Activated CD8-positive, alpha-beta memory T cell treated with anti-CD3 and anti-CD28 coated beads, Interleukin-2, amount 50 U/mL, for 24 hours (primary cell): ENCODE measurements around the gene MYO5B.

Experiments used
- DNase-seq: peaks from one replicate; pipeline ENCODE4 v3.0.0-alpha.2; 2020; ENCODE audit errors: extremely low read depth

Gene MYO5B

DNA sequence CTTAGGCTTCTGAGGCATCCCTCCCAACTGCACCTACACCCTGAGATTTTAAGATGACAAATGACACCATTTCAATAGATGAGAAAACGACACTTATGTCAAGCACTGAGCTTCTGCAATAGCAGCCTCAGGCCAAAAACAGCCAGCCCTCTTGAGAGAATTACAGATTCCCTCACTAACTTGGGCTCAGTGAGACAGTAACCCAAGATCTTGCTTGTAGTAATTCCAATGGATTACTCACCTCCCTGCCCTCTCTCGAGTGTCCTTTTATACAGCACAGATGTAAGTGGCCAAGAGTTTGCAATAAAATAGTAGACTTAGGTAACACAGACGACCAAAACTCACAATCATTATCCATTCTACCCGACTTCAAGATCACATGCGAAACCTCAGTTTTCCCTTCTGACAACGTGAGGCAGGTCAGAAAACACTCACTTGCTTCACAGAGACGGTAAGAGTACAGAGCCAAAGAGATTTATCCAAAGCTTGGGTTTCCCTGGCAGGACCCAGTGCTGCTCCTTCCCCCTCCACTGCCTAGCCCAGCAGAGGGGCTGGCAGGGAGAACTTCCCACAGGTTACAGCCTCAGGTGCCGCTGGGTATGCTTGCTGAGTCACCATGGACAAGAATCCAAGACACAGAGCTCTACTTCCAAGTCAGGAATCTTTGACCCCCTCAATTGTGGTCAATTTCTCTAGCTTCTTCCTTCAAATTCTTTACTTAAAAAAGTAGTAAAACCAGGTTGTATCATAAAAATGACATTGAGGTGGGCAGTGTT, 181.4 kb downstream of the MYO5B start:
- DNase-seq, result no peak

DNA sequence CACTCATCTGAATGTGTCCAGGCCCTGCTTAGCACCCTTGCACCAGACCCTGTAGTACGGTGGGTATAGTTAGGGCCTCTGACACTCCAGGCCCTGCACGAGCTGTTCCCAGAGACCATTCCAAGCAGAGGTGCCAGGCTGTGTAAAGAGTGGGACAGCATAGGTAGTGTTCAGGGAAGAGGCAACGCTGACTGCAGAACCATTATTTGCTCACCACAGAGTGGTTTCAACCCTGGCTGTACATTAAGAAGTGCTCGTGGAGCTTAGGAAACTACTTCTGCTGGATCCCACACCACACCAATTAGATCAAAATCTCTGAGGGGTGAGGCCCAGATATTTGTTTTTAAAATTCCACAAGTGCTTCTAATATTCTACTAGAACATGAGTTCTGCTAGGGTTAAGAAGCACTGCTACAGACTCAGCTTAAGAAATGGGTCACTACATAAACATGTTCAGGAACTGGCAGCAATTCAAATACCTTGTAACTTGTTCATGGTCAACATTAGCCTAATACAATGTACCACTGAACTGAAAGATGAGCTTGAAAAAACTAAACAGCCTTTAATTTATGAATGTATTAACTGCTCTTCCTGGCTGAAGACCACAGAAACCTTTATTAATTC, 183.0 kb downstream of the MYO5B start:
- DNase-seq, result no peak

GRCh38 chr18:50009773-50010335, 185.1 kb downstream of the MYO5B start:
- no peak for DNase-seq

- no peak for DNase-seq
These were observed 186.6 kb downstream of the MYO5B start for GRCh38 chr18:50008306-50008705.

DNA sequence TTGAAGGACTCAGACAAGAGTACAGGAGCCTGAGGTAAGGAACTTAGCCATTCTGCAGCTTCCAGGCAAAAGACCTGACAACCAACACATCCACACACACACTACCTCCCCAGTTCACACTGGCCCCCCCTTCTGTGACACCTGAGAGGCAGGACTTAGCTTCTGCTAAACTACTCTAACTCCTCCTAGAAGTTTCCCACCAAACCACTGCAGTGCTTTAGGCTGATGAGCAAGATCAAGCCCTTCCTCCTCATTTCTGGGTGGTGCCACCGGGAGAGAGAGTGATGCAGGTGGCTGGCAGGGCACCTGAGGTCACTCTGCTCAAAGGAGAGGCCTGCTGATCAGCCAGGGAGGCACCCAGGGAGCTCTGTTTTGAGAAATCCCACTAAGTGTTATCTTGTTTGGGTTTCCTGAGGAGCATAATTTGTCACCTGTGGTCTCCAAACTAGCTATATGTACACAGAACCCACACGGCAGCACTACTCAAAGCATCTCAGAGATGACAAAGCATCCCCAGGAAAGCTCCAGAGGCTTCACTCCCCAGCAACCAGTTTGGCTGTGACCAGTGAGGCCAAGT, 188.4 kb downstream of the MYO5B start:
- DNase-seq, result no peak

GRCh38 chr18:50004013-50004412, 190.9 kb downstream of the MYO5B start:
- no peak for DNase-seq

DNA sequence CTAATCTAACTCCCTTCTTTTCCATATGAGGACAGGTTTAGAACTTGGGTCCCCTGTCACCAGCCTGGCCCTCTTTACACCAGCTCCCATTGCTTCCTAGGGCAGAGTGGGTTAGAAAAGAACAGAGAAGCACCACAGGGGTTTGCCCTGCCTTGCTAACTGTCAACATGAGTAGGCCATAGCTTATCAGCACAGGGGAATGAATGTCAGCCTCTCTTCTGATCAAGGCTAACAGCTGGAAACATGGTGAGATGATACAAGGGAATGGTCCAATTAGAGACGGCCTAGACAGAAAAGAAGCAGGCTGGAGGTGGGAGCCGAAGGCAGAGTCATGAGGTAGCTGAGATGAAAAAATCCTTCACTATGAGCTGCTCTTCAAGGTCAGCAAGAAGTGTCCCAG, 192.2 kb downstream of the MYO5B start:
- DNase-seq, result no peak

GRCh38 chr18:50000227-50000626, 194.7 kb downstream of the MYO5B start:
- no peak for DNase-seq

GRCh38 chr18:49999128-49999527, 195.8 kb downstream of the MYO5B start:
- no peak for DNase-seq

GRCh38 chr18:49997558-49997957, 197.4 kb downstream of the MYO5B start:
- no peak for DNase-seq

- DNase-seq, result no peak
These were observed 200.5 kb downstream of the MYO5B start for GRCh38 chr18:49994410-49994809.

DNA sequence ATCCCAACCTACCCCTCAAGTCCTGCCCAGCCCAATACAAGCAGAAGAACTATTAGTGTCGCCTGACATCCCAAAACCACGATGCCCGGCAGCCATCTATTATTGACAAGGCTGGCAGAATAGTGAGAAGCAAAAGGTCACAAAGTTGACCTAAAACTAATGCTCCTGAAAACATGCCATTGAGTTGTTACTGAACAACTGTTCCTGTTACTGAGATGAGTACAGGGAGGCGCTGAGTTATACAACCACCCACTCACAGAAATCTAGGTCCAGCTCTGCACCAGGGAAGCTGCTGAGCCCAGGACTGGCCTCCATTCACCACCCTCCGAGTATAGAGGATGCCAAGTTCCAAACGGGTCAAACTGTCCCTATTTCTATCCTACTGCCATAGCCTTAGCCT, 201.6 kb downstream of the MYO5B start:
- DNase-seq, result no peak

DNA sequence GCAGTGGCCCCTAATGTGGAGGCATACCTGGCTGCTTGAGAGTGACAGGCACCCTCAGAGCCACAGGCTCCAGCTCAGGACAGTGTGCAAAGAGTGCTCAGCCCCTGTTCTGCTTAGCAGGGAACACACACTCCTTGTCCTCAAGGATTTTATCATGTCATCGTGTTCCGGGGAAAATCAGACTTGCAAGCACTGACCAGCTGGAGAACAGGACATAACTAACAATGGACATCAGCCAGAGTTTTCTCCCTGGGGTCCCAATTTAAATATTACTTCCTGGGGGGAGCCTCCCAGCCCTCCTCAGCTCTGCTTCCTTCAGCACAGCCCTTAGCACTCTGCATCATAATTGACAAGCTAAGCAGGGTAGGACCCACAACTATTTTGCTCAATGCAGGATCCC, 206.2 kb downstream of the MYO5B start:
- DNase-seq, result no peak

DNA sequence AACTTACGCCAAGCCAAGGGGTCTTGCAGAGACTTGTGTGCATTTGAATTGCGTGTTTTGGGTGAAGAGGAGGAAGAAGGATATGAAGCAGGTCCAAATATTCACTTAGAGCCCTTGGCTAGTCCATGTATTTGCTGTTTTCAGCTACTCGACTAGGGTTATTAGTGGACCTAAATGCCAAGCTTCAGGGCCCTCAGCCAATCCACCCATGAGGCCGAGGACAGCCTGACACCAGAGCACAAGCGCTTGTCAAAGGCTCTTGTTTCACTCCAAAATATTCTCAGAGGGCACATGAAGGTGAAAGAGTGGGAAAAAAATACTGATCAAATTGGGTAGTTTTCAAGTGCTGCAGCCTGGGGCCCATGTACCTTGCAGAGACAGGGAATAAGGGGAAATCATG, 206.8 kb downstream of the MYO5B start:
- DNase-seq, result no peak

DNA sequence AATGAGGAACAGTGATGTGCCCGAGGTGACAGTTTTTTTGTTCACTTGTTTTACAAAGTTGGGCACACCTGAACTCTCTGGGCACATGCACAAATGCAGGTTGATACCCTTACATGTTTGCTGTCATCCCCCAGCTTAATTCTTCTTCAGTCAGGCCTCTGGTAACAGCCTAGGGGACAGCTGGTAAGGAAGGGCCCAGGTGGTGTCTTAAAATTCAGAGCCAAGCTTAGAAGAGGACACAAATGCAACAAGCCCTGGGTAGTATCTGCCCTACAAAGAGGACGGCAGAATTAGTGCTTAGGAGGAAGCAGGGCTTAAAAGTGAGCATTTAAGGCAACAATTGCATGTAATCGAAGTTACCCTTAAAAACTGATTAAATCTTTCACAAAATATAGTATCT, 209.7 kb downstream of the MYO5B start:
- no peak for DNase-seq

GRCh38 chr18:49980896-49981295, 214.1 kb downstream of the MYO5B start:
- DNase-seq, result no peak

DNA sequence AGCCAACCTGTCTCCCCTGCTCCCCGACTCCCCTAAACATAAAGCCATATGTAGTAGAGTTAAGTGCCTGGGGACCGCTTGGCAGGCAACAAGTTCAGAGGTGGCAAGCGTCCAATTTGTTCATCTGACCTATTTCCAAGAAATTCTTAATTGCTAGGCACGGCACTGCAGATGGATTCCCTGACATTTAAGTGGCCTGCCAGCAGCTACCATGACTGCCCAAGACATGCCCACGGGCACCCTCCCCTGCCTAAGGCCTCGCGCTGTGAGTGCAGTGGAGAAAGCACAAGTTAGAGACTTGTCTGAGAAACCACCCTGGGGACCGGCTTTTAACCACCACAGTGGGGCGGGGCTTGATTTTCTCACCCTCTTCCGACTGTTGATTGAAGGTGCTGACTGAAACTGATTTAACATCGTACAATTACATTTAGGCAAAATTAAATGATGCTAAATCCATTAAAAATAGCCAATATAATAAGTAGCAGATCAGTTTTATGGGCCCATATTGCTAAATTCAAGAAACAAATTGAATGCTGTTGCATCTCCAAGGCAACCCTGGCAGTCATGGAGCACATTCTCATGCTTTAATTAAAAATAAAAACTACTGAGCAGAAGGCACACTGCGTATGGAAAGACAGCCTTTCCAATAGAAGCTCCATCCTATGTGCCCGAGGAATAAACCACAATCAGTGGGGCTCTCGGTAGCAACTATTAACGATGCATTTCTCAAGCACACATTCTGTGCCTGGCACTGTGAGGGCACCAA, 218.0 kb downstream of the MYO5B start:
- no peak for DNase-seq

DNA sequence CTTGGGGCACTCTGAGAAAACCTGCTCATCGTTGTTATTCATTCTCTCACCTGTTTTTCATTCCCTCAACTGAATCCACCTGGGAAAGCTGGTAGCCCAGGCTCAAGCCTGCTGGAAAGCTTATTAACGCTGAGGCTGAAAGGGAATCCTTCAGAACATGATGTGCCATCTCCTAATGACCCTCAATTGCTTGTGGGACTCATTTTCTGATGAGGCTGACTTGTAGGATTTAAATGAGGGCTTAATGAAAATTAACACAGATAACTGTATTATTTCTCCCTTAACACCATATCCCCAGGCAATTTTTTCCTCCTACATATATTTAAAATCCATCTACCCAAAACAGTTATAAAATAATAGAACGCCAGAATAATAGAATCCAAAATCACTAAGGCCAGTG, 218.9 kb downstream of the MYO5B start:
- no peak for DNase-seq

- no peak for DNase-seq
These were observed 220.9 kb downstream of the MYO5B start for GRCh38 chr18:49974079-49974478.

DNA sequence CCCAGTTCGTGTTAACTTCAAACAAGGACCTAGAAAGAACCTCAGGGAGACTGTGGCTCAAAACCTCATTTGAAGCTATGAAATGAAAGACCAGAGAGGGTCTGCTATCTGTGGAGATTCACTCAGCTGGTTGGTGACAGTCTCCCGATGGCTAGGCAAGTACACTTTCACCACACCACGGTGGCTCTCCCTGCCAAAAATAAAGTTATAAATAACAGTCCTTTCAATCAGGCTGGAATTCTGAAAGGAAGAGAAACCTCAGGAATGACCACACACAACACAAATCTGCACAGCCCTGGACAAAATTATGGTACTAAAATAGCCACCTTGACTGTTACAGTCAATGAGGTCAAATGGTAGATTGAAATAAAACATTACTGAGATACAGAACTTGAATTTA, 221.4 kb downstream of the MYO5B start:
- DNase-seq, result no peak

GRCh38 chr18:49972535-49972934, 222.4 kb downstream of the MYO5B start:
- no peak for DNase-seq

- no peak for DNase-seq
These were observed 223.5 kb downstream of the MYO5B start for GRCh38 chr18:49971462-49971861.
